ENCODE measurements around the gene RBFOX2.

Gene RBFOX2

DNA sequence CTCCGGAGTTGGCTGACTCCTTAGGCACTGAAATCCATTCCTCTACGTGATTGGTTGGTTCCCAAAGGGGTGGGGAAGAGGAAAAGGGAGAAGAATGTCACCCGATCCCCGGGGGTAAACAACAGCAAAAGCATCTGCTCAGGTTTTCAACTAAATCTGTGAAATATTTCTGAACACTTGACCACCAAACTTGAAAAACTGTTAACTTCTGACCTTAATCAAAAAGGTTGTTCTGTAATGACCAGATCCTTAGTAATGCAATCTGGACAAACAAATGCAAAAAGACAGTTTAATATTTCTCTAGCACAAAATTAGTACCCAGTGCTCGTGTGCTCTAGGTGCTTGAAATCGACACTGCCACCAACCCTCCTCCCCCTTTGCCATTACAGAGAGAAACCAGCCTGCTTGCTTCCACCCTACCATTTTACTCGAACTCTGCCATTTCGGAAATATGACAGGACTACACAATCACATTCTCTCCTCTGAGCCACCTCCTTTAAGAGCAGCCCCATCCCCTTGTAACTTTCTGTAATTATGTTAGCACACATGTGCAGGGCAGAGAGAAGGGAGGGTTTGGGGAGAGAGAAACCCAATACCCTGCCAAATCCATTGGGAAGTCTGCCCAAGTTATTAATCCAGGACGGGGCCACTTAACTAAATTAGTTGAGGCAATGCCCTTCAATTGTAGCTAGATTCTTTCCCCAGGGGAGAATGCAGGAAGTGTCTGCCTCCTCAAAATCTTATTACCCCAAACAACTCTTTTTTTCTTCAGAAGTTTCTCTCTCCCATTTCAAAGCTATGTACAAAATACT is 113.8 kb downstream of the RBFOX2 start:
- TF ChIP-seq, protein P1, sequence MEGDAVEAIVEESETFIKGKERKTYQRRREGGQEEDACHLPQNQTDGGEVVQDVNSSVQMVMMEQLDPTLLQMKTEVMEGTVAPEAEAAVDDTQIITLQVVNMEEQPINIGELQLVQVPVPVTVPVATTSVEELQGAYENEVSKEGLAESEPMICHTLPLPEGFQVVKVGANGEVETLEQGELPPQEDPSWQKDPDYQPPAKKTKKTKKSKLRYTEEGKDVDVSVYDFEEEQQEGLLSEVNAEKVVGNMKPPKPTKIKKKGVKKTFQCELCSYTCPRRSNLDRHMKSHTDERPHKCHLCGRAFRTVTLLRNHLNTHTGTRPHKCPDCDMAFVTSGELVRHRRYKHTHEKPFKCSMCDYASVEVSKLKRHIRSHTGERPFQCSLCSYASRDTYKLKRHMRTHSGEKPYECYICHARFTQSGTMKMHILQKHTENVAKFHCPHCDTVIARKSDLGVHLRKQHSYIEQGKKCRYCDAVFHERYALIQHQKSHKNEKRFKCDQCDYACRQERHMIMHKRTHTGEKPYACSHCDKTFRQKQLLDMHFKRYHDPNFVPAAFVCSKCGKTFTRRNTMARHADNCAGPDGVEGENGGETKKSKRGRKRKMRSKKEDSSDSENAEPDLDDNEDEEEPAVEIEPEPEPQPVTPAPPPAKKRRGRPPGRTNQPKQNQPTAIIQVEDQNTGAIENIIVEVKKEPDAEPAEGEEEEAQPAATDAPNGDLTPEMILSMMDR (IDR thresholded peaks at IDR 0.05; ENCODE audit: low read depth, low read length) = no peak
- TF ChIP-seq, protein P2, sequence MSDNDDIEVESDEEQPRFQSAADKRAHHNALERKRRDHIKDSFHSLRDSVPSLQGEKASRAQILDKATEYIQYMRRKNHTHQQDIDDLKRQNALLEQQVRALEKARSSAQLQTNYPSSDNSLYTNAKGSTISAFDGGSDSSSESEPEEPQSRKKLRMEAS (IDR thresholded peaks at IDR 0.05; ENCODE audit: low read depth, low read length) = no peak
- TF ChIP-seq MYC (IDR thresholded peaks at IDR 0.05; ENCODE audit: low read depth, low read length) (no peak), POLR2A (IDR thresholded peaks at IDR 0.05; ENCODE audit: extremely low read depth, insufficient read length) (no peak)
- H3K4me3 ChIP-seq (ENCODE audit: low read depth, low read length) = peak overlapping the region; percentile 42
- peak; percentile 70 for DNase-seq (ENCODE audit: low read depth)

DNA sequence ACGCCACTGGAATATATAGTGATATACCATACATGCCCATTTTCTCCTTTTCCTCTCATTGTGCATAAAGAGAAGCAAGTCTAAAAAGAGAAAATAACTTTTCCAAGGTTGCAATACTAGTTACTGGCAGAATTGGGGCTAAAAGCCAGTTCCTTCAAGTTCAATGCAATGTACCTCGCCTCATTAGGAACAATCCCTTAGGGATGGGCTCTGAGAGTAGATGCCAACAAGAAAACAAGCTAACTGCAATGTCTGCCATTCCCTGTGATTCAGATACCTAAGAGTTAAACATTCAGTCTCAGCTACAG is 114.3 kb downstream of the RBFOX2 start:
- no peak overlapping the region for H3K4me3 ChIP-seq (ENCODE audit: low read depth, low read length)
- no peak for DNase-seq (ENCODE audit: low read depth)
- TF ChIP-seq MYC (IDR thresholded peaks at IDR 0.05; ENCODE audit: low read depth, low read length) (no peak), POLR2A (IDR thresholded peaks at IDR 0.05; ENCODE audit: extremely low read depth, insufficient read length) (no peak)
- TF ChIP-seq, protein P2 (IDR thresholded peaks at IDR 0.05; ENCODE audit: low read depth, low read length) = no peak

DNA sequence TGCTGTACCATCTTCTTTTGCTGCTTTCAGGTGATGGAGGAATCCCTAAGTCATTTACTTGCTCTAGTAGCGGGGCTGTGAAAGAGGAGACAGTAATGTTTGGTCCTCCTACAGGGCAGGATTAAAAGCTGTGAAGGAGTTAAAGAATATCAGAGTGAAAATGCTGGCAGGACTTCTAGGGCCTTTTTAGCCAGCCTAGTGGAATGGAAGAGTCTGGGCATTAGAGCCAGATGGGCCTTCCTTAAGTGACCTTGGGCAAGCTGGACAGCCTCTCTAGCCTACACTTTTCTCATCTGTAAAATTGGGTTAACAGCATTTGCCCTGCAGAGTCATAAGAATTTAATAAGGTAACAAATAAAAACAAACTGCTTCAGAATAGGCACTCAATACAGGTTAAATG is 114.7 kb downstream of the RBFOX2 start:
- no peak overlapping the region for H3K4me3 ChIP-seq (ENCODE audit: low read depth, low read length)

DNA sequence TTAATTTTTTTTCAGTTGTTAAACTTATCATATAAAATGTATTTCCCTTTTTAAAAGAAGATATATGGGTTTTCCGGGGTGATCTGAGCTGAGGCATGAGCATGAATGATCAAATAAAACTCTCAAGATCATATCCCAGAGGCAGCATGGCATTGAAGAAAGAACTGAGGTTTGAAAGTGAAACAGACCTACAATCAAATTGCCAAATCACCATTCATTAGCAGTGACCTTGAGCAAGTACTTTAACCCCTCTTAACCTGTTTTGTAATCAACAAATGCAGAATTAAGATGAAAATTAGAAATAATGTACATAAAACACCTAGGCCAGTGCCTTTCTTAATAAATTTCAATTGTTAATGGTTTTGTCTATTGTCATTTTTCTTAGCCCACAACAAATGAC is 116.0 kb downstream of the RBFOX2 start:
- no peak for DNase-seq (ENCODE audit: low read depth)
- no peak for TF ChIP-seq MYC (IDR thresholded peaks at IDR 0.05; ENCODE audit: low read depth, low read length)
- TF ChIP-seq, protein P2 (IDR thresholded peaks at IDR 0.05; ENCODE audit: low read depth, low read length) = no peak
- no peak for TF ChIP-seq POLR2A (IDR thresholded peaks at IDR 0.05; ENCODE audit: extremely low read depth, insufficient read length)
- TF ChIP-seq, protein P1 (IDR thresholded peaks at IDR 0.05; ENCODE audit: low read depth, low read length) = no peak
- no peak overlapping the region for H3K4me3 ChIP-seq (ENCODE audit: low read depth, low read length)

More for the DNA sequence above, 114.7 kb downstream of the RBFOX2 start:
- no peak for DNase-seq (ENCODE audit: low read depth)
- TF ChIP-seq POLR2A (IDR thresholded peaks at IDR 0.05; ENCODE audit: extremely low read depth, insufficient read length) = no peak
- TF ChIP-seq, protein P2 (IDR thresholded peaks at IDR 0.05; ENCODE audit: low read depth, low read length) = no peak
- no peak for TF ChIP-seq MYC (IDR thresholded peaks at IDR 0.05; ENCODE audit: low read depth, low read length)
- TF ChIP-seq, protein P1 (IDR thresholded peaks at IDR 0.05; ENCODE audit: low read depth, low read length) = no peak

DNA sequence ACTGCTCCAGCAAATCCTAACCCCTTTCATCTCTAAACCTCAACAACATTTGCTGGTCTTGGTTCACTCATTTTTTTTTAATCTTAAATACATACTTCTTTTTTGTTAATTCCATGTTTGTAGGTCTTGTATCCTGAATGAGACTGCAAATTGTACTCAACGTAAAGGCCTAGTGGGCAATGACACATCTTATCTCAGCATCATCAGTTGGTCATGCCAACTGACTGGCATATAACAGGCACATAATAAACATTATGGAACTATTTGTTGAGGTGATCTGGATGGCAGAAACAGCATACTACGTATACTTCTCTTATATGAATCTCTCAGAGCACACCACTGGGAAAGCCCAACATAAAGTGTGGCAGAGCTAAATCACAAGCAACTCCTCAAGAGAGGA is 116.7 kb downstream of the RBFOX2 start:
- H3K4me3 ChIP-seq (ENCODE audit: low read depth, low read length) = no peak overlapping the region
- TF ChIP-seq, protein P1 (IDR thresholded peaks at IDR 0.05; ENCODE audit: low read depth, low read length) = no peak
- TF ChIP-seq, protein P2 (IDR thresholded peaks at IDR 0.05; ENCODE audit: low read depth, low read length) = no peak
- no peak for TF ChIP-seq POLR2A (IDR thresholded peaks at IDR 0.05; ENCODE audit: extremely low read depth, insufficient read length)
- no peak for TF ChIP-seq MYC (IDR thresholded peaks at IDR 0.05; ENCODE audit: low read depth, low read length)
- no peak for DNase-seq (ENCODE audit: low read depth)

DNA sequence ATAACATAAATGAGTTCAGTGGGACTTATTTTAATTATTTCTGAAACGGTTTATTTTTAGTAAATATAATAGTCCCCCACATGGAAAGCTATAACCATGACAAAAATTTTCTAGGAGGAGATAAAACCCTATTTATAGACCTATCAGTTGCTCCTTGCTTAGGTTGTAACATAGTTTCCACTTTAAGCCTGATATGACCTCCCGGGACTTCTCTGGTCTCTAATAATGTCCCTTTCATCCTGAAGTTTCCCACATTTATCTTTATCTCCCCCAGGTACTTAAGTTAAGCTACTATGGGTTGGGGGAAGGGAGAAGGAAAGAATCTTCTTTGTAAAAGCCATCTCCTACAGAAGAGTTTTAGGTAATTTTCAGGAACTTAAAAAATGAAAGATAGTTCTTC is 117.7 kb downstream of the RBFOX2 start:
- DNase-seq (ENCODE audit: low read depth) = no peak
- H3K4me3 ChIP-seq (ENCODE audit: low read depth, low read length) = no peak overlapping the region
- TF ChIP-seq, protein P2 (IDR thresholded peaks at IDR 0.05; ENCODE audit: low read depth, low read length) = no peak
- TF ChIP-seq MYC (IDR thresholded peaks at IDR 0.05; ENCODE audit: low read depth, low read length) (no peak), POLR2A (IDR thresholded peaks at IDR 0.05; ENCODE audit: extremely low read depth, insufficient read length) (no peak)
- TF ChIP-seq, protein P1 (IDR thresholded peaks at IDR 0.05; ENCODE audit: low read depth, low read length) = no peak
